HEK293 (cell line): ENCODE results near the gene SCN5A.

Experiments
- KLF16 ChIP-seq: fragments of 450-650 bp; formaldehyde crosslinking; IDR thresholded peaks from 2 replicates; pipeline ENCODE4 v1.5.1; 2017; ENCODE audit warnings: missing biosample characterization, missing genetic modification characterization
- ZNF670 ChIP-seq: fragments of 450-650 bp; formaldehyde crosslinking; IDR thresholded peaks from 2 replicates; pipeline ENCODE4 v1.5.1; 2016; ENCODE audit warnings: missing biosample characterization, missing genetic modification characterization, low read depth
- TF ChIP-seq, protein P1 (sequence below): fragments of 450-650 bp; formaldehyde crosslinking; conservative IDR thresholded peaks from 2 replicates; pipeline ENCODE4 v1.5.1; 2016; ENCODE audit warnings: low read depth, missing biosample characterization, missing genetic modification characterization
- TF ChIP-seq, protein P2 (sequence below): fragments of 450-650 bp; formaldehyde crosslinking; IDR thresholded peaks from 2 replicates; pipeline ENCODE4 v1.5.1; 2016; ENCODE audit warnings: missing biosample characterization, missing genetic modification characterization
- TF ChIP-seq, protein P3 (sequence below): fragments of 450-650 bp; formaldehyde crosslinking; IDR thresholded peaks from 2 replicates; pipeline ENCODE4 v1.5.1; 2016; ENCODE audit warnings: missing biosample characterization, missing genetic modification characterization
- TF ChIP-seq, protein P4 (sequence below): fragments of 450-650 bp; formaldehyde crosslinking; IDR thresholded peaks from 2 replicates; pipeline ENCODE4 v1.5.1; 2016; ENCODE audit warnings: missing biosample characterization, missing genetic modification characterization

DNA sequence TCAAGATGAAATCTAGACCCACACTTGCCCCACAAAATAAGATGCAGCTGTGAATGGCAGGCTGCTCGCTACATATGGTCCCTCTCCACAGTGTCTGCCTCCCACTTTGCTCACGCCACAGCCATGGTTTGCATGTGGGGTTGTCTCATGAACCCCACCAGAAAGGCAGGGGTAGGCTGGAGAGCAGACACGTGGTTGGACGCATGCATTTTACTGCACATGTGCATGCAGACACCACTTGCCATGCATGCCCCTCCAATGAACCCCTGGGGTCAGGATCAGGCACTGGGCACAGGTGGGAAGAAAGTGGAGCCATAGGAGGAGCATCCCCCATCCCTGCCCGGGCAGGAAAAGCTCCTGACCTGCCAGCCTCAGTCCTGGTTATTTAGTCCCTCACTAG lies 20.7 kb downstream of the SCN5A start:
- TF ChIP-seq, protein P1, sequence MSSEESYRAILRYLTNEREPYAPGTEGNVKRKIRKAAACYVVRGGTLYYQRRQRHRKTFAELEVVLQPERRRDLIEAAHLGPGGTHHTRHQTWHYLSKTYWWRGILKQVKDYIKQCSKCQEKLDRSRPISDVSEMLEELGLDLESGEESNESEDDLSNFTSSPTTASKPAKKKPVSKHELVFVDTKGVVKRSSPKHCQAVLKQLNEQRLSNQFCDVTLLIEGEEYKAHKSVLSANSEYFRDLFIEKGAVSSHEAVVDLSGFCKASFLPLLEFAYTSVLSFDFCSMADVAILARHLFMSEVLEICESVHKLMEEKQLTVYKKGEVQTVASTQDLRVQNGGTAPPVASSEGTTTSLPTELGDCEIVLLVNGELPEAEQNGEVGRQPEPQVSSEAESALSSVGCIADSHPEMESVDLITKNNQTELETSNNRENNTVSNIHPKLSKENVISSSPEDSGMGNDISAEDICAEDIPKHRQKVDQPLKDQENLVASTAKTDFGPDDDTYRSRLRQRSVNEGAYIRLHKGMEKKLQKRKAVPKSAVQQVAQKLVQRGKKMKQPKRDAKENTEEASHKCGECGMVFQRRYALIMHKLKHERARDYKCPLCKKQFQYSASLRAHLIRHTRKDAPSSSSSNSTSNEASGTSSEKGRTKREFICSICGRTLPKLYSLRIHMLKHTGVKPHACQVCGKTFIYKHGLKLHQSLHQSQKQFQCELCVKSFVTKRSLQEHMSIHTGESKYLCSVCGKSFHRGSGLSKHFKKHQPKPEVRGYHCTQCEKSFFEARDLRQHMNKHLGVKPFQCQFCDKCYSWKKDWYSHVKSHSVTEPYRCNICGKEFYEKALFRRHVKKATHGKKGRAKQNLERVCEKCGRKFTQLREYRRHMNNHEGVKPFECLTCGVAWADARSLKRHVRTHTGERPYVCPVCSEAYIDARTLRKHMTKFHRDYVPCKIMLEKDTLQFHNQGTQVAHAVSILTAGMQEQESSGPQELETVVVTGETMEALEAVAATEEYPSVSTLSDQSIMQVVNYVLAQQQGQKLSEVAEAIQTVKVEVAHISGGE (tag by site-specific recombination) = no peak
- TF ChIP-seq, protein P2, sequence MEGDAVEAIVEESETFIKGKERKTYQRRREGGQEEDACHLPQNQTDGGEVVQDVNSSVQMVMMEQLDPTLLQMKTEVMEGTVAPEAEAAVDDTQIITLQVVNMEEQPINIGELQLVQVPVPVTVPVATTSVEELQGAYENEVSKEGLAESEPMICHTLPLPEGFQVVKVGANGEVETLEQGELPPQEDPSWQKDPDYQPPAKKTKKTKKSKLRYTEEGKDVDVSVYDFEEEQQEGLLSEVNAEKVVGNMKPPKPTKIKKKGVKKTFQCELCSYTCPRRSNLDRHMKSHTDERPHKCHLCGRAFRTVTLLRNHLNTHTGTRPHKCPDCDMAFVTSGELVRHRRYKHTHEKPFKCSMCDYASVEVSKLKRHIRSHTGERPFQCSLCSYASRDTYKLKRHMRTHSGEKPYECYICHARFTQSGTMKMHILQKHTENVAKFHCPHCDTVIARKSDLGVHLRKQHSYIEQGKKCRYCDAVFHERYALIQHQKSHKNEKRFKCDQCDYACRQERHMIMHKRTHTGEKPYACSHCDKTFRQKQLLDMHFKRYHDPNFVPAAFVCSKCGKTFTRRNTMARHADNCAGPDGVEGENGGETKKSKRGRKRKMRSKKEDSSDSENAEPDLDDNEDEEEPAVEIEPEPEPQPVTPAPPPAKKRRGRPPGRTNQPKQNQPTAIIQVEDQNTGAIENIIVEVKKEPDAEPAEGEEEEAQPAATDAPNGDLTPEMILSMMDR (tag by site-specific recombination) = no peak
- TF ChIP-seq KLF16 (no peak), ZNF670 (tag by site-specific recombination) (no peak)
- TF ChIP-seq, protein P3, sequence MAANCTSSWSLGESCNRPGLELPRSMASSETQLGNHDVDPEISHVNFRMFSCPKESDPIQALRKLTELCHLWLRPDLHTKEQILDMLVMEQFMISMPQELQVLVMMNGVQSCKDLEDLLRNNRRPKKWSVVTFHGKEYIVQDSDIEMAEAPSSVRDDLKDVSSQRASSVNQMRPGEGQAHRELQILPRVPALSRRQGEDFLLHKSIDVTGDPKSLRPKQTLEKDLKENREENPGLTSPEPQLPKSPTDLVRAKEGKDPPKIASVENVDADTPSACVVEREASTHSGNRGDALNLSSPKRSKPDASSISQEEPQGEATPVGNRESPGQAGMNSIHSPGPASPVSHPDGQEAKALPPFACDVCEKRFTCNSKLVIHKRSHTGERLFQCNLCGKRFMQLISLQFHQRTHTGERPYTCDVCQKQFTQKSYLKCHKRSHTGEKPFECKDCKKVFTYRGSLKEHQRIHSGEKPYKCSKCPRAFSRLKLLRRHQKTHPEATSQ = no peak
- TF ChIP-seq, protein P4, sequence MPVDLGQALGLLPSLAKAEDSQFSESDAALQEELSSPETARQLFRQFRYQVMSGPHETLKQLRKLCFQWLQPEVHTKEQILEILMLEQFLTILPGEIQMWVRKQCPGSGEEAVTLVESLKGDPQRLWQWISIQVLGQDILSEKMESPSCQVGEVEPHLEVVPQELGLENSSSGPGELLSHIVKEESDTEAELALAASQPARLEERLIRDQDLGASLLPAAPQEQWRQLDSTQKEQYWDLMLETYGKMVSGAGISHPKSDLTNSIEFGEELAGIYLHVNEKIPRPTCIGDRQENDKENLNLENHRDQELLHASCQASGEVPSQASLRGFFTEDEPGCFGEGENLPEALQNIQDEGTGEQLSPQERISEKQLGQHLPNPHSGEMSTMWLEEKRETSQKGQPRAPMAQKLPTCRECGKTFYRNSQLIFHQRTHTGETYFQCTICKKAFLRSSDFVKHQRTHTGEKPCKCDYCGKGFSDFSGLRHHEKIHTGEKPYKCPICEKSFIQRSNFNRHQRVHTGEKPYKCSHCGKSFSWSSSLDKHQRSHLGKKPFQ (tag by site-specific recombination) = no peak
